GM12878 (cell line): Measurements from ENCODE around the gene STXBP1. TPM values are rescaled to one million over a fixed set of nuclear protein-coding genes. Genes with fewer than 3 reads are reported as not detected.

ENCODE experiments used
- ATAC-seq: fragments of 200-7000 bp; cut with Tn5 transposase; 3 replicates; pipeline ENCODE4 v1.9.1; 2020; ENCODE audit warnings: mild to moderate bottlenecking, moderate library complexity
- BruUV-seq: library from RNA; stranded (reverse); fragments of 400-500 nt; replicated peaks from 2 replicates; lab custom pipeline; 2021; lab: Mats Ljungman, UMichigan
- CTCF ChIA-PET: fragments of 300-600 bp; sonication (Branson Sonifier 250); formaldehyde crosslinking; extraction: SDS; loops from one replicate; lab custom pipeline; 2021; ENCODE audit warnings: inconsistent platforms; lab: Yijun Ruan, JAX
- POLR2A ChIA-PET: fragments of 350-600 bp; formaldehyde crosslinking; extraction: SDS; loops from one replicate; lab custom pipeline; 2021; ENCODE audit warnings: inconsistent platforms; lab: Charles Lee
- RAD21 ChIA-PET: fragments of 300-600 bp; sonication (Branson Sonifier 250); formaldehyde crosslinking; loops from one replicate; lab custom pipeline; 2023; ENCODE audit warnings: antibody characterized with exemption; ENCODE audit not compliant: unreplicated experiment; lab: Charles Lee
- SMC1A ChIA-PET: fragments of 300-600 bp; sonication (Branson Sonifier 250); formaldehyde crosslinking; loops from one replicate; lab custom pipeline; 2023; ENCODE audit not compliant: unreplicated experiment, uncharacterized antibody; lab: Charles Lee
- DNase-seq: peaks from one replicate; pipeline ENCODE4 v3.0.0-alpha.2; 2011; ENCODE audit warnings: low read depth, low spot score
- FAIRE-seq: peaks from 3 replicates; lab custom pipeline; 2011; peaks lifted over from hg19 to GRCh38; lab: Jason Lieb, UNC
- H2AFZ ChIP-seq: 2 replicates; pipeline ENCODE4 v1.6.0; 2011; ENCODE audit warnings: low read depth, low read length, control low read depth; ENCODE audit not compliant: control insufficient read depth
- H3K27ac ChIP-seq: 2 replicates; pipeline ENCODE4 v1.5.1; 2011; ENCODE audit warnings: control low read depth; ENCODE audit not compliant: control insufficient read depth, insufficient read depth
- H3K27me3 ChIP-seq, 2 experiments: replicated peaks in 1 of 2; 2 replicates each; pipeline versions ENCODE4 v1.6.0 to v1.6.1; 2011; ENCODE audit warnings: low read length in 1 of 2; ENCODE audit not compliant: control insufficient read depth in 2 of 2, insufficient read depth in 2 of 2
- H3K36me3 ChIP-seq, 2 experiments: 2 replicates each; pipeline ENCODE4 v1.5.1; 2011; ENCODE audit warnings: low read length in 1 of 2; ENCODE audit not compliant: control insufficient read depth in 2 of 2, insufficient read depth in 2 of 2
- H3K4me1 ChIP-seq: 2 replicates; pipeline ENCODE4 v1.6.1; 2011; ENCODE audit warnings: mild to moderate bottlenecking, low read length, moderate library complexity, mixed read lengths; ENCODE audit not compliant: control insufficient read depth, insufficient read depth
- H3K4me2 ChIP-seq: 2 replicates; pipeline ENCODE4 v1.6.0; 2011; ENCODE audit warnings: control low read depth; ENCODE audit not compliant: control insufficient read depth, insufficient read depth
- H3K4me3 ChIP-seq: fragments of 200-600 bp; sonication (generic); 2 replicates; pipeline ENCODE4 v1.5.1; 2016
- H3K79me2 ChIP-seq: 2 replicates; pipeline ENCODE4 v1.6.0; 2011; ENCODE audit warnings: low read length; ENCODE audit not compliant: control insufficient read depth, insufficient read depth
- H3K9ac ChIP-seq: 2 replicates; pipeline ENCODE4 v1.8.0; 2011; ENCODE audit warnings: low read length, control low read depth, mixed read lengths; ENCODE audit not compliant: control insufficient read depth, insufficient read depth
- H3K9me3 ChIP-seq: replicated peaks from 3 replicates; pipeline ENCODE4 v1.5.1; 2011; ENCODE audit warnings: mild to moderate bottlenecking, low read length; ENCODE audit not compliant: control insufficient read depth, insufficient read depth
- H4K20me1 ChIP-seq: 2 replicates; pipeline ENCODE4 v1.6.0; 2011; ENCODE audit not compliant: control insufficient read depth, insufficient read depth
- BACH1 ChIP-seq: fragments of 450-650 bp; IDR thresholded peaks from 2 replicates; pipeline ENCODE4 v1.6.1; 2017; ENCODE audit warnings: mild to moderate bottlenecking, borderline replicate concordance
- CREB1 ChIP-seq: IDR thresholded peaks from 2 replicates; pipeline ENCODE4 v1.6.1; 2012; ENCODE audit warnings: low read depth, mild to moderate bottlenecking, inconsistent platforms
- LARP7 ChIP-seq: fragments of 450-650 bp; IDR thresholded peaks from 2 replicates; pipeline ENCODE4 v1.6.1; 2017; ENCODE audit warnings: mild to moderate bottlenecking
- MEF2B ChIP-seq: fragments of 450-650 bp; IDR thresholded peaks from 2 replicates; pipeline ENCODE4 v1.6.1; 2018; ENCODE audit warnings: mild to moderate bottlenecking, moderate library complexity; ENCODE audit not compliant: partially characterized antibody, poor library complexity, severe bottlenecking
- PML ChIP-seq: IDR thresholded peaks from 2 replicates; pipeline ENCODE4 v1.6.1; 2012; ENCODE audit warnings: low read length, inconsistent platforms
- POU2F2 ChIP-seq: IDR thresholded peaks from 3 replicates; pipeline ENCODE4 v1.6.1; 2011; ENCODE audit warnings: low read depth, mild to moderate bottlenecking, low read length, borderline replicate concordance
- RELA ChIP-seq: fragments of 450-650 bp; IDR thresholded peaks from 2 replicates; pipeline ENCODE4 v1.8.0; 2014; ENCODE audit warnings: borderline replicate concordance; ENCODE audit not compliant: partially characterized antibody
- WGBS: methylation state at CpG from one replicate; pipeline ENCODE4 v1.1.6; 2016; ENCODE audit warnings: low lambda C conversion rate; ENCODE audit not compliant: insufficient replicate concordance, insufficient coverage; ENCODE audit errors: missing lambda C conversion rate; 5-methylcytosine and 5-hydroxymethylcytosine counted together
- in situ Hi-C: fragments of 300-500 bp; cut with MboI; formaldehyde crosslinking; loops from 9 replicates; pipeline ENCODE4 v1.14.3; 2018; ENCODE audit warnings: mixed read lengths
- intact Hi-C: fragments of 100-400 bp; cut with micrococcal nuclease; formaldehyde crosslinking; loops from one replicate; pipeline ENCODE4 v1.14.2; 2022; ENCODE audit not compliant: unreplicated experiment
- polyA plus RNA-seq, 11 experiments: library from polyadenylated mRNA; depleted of rRNA in 4 of 11; unstranded in 6 of 11; stranded (reverse) in 5 of 11; fragments of >200 nt; fragmentation: Nextera tagmentation in 4 of 11; fragmentation: Illumina TruSeq in 1 of 11; extraction: Ambion mirVana in 4 of 11; extraction: Trizol in 1 of 11; gene quantifications; 1 replicate in 1 of 11; 2 replicates in 10 of 11; pipeline versions ENCODE4 v1.2.1 to v1.2.3, GENCODE V29; 2011 to 2016; ENCODE audit warnings: inconsistent platforms in 2 of 11, missing spikeins in 2 of 11, low read depth in 1 of 11
- total RNA-seq, 4 experiments: library from RNA; depleted of rRNA in 3 of 4; stranded (reverse); fragments of >200 nt in 3 of 4; fragmentation: Illumina TruSeq in 1 of 4; extraction: Trizol in 1 of 4; gene quantifications; 2 replicates each; pipeline versions ENCODE4 v1.2.1 to v1.2.3, GENCODE V29; 2013 to 2021

STXBP1 gene
- total and polyA plus RNA-seq, 10 of the 15 experiments (the other 5 are each of a cell fraction or from before 2014, with no cell fraction given), result 0.08 to 0.85 (median 0.31) TPM; not detected in 3

- Histone ChIP-seq H2AFZ (no peak overlapping the region), H3K36me3 (no peaks in the 10 kb centered on the region), H3K9me3 (no peaks in the 10 kb centered on the region), H3K4me3 (no peak overlapping the region), H3K79me2 (no peaks in the 10 kb centered on the region), H3K4me1 (peaks cover 4% of the 10 kb centered on the region; the same call in 1 of the 2 replicates), H4K20me1 (no peaks in the 10 kb centered on the region), H3K4me2 (no peak overlapping the region), H3K27ac (no peak overlapping the region), H3K9ac (no peak overlapping the region), H3K27me3 (peaks cover 0 to 2% of the 10 kb centered on the region in 2 experiments; a peak in 2 of 4 replicates)
- TF ChIP-seq LARP7, result no peak
- TF ChIP-seq PML, result no peak
- TF ChIP-seq POU2F2, result peak; percentile 62; the same call in 1 of the 3 replicates
- FAIRE-seq (no peak), ATAC-seq (no peak), DNase-seq (no peak)
- SMC1A ChIA-PET, result no interaction called here
- CTCF ChIA-PET, result interaction anchor here (0.8 to 1.0 kb wide), 2 partner anchors 152 to 168 kb away, joined by 3 read pairs; no protein-coding TSS in a partner anchor
- in situ Hi-C loops (no loop called here), intact Hi-C loops (no loop called here)
- no TSS peak for BruUV-seq
- WGBS, result 49% methylated on average over 5 of the region's 5 CpGs
- RAD21 ChIA-PET, result no interaction called here
- POLR2A ChIA-PET, result no interaction called here
These were observed 88.6 kb downstream of the STXBP1 start for GRCh38 chr9:127700594-127701255.

DNA sequence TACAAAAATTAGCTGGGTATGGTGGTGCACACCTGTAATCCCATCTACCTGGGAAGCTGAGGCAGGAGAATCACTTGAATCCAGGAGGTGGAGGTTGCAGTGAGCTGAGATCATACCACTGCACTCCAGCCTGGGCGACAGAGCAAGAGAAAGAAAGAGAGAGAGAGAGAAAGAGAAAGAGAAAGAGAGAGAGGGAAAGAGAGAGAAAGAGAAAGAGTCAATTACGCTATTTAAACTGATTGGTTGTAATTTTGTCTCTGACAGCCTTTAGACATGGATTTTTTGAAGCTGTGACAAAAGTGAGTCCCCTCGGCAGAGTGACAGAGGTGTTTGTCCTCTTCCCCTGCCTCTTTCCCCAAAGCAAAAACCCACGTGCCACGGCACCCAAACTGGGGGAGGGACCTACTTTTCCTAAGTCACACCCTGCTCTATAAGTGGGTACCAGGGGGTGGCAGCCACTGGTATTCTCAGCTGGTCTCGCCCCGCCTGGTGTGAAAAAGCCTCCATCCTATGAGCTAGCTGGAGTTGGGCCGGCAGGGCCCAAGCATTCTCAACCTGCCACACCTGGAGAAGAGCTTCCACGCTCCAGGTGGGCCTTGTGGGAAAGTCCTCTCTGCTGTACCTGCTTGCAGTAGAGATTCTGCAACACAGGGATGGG, 91.3 kb downstream of the STXBP1 start:
- POLR2A ChIA-PET, result interaction anchor here (0.6 kb wide), 3 partner anchors 40 to 163 kb away, joined by 3 read pairs; no protein-coding TSS in a partner anchor
- H3K27ac ChIP-seq, result no peak overlapping the region
- no peak overlapping the region for H3K9ac ChIP-seq
- DNase-seq (no peak), ATAC-seq (no peak), FAIRE-seq (no peak)
- intact Hi-C loops, result no loop called here
- H3K4me1 ChIP-seq, result peaks cover 4% of the 10 kb centered on the region; the same call in 1 of the 2 replicates
- WGBS, result 56% methylated on average over 9 of the region's 9 CpGs
- SMC1A ChIA-PET, result no interaction called here
- in situ Hi-C loops, result no loop called here
- H4K20me1 ChIP-seq, result no peaks in the 10 kb centered on the region
- TF ChIP-seq MEF2B, result no peak
- TF ChIP-seq CREB1, result no peak
- TF ChIP-seq POU2F2, result no peak
- no peak for TF ChIP-seq RELA
- no peak for TF ChIP-seq BACH1
- peaks cover 0 to 2% of the 10 kb centered on the region in 2 experiments; a peak in 2 of 4 replicates for H3K27me3 ChIP-seq
- H3K4me3 ChIP-seq, result no peak overlapping the region
- H3K9me3 ChIP-seq, result no peaks in the 10 kb centered on the region
- no peak overlapping the region for H3K4me2 ChIP-seq
- H3K36me3 ChIP-seq, result no peaks in the 10 kb centered on the region
- BruUV-seq, result no TSS peak
- no peaks in the 10 kb centered on the region for H3K79me2 ChIP-seq
- RAD21 ChIA-PET, result interaction anchor here (0.6 kb wide), 1 partner anchor 247 kb away, joined by 4 read pairs; no protein-coding TSS in a partner anchor
- CTCF ChIA-PET, result interaction anchor here (1.1 to 2.6 kb wide), 2 partner anchors 12 to 31 kb away, joined by 4 to 6 read pairs; partner anchors contain the start of genes PTRH1, TOR2A and TTC16
- H2AFZ ChIP-seq, result no peak overlapping the region
